ENCODE measurements around the gene FGD4. TPM values are rescaled to one million over a fixed set of nuclear protein-coding genes. Genes with fewer than 3 reads are reported as not detected.

FGD4 gene
- total RNA-seq, 1 donor from 2014 or later: 1.8 TPM

DNA sequence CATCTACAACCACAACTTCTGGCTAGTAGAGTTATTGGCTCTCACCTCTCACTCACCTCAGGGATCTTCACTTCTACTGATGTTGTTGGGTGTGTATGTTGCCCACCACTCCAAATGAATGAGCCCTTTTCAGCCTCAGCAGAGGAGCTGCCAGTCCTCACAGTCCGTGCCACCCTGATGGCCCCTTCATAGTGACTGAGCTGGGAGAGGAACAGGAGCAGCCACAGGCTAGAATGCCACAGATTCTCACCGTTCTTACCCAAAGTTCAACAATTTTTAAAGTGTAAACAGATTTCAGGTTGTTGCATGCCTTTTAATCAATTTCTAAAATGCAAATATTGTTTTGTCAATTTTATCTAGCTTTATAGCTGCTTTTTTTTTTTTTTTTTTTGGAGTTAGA is 205.2 kb downstream of the FGD4 start:
- no peak overlapping the region for H3K27ac Mint-ChIP-seq
- no peaks in the 10 kb centered on the region for H3K36me3 Mint-ChIP-seq (ENCODE audit: low read depth)
- H3K4me1 Mint-ChIP-seq: no peaks in the 10 kb centered on the region
- intact Hi-C loops (cut with micrococcal nuclease): no loop called here
- no peaks in the 10 kb centered on the region for H3K27me3 Mint-ChIP-seq
- CTCF ChIA-PET: no interaction called here
- DNase-seq (no peak), ATAC-seq (ENCODE audit: low read depth) (no peak)
- no peak for TF ChIP-seq CTCF (IDR thresholded peaks at IDR 0.05)
- no peaks in the 10 kb centered on the region for H3K9me3 Mint-ChIP-seq
- POLR2A ChIA-PET: no interaction called here
- no peak overlapping the region for H3K4me3 Mint-ChIP-seq

GRCh38 chr12:32605326-32606095 is 206.2 kb downstream of the FGD4 start:
- Mint-ChIP-seq H3K27ac (no peak overlapping the region), H3K27me3 (no peaks in the 10 kb centered on the region), H3K4me3 (no peak overlapping the region), H3K36me3 (ENCODE audit: low read depth) (no peaks in the 10 kb centered on the region), H3K9me3 (no peaks in the 10 kb centered on the region), H3K4me1 (no peaks in the 10 kb centered on the region)
- ChIA-PET CTCF (interaction anchor here (0.6 kb wide), 1 partner anchor 15 kb away, joined by 3 read pairs; no protein-coding TSS in a partner anchor), POLR2A (no interaction called here)
- DNase-seq: no peak
- no peak for ATAC-seq (ENCODE audit: low read depth)
- intact Hi-C loops (cut with micrococcal nuclease): no loop called here
- no peak for TF ChIP-seq CTCF (IDR thresholded peaks at IDR 0.05)

DNA sequence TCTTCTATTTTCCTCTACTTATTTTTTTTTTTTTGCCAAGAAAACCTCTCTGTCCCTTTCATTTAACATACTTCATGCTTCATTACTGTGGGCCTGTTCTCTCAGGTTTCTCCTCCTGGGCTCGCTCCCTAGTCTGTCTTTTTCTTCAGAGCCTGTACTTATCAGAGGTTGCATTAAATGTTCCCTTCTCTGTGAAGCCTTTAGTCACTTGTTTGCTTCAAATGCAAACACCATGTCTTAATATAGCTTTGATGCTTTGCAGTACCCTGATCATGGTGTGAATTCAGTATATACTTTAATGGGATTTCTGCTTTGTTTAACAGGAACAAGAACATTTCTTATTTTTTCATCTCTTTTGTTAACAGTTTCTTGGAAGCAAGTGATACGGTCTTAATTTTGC is 207.1 kb downstream of the FGD4 start:
- H3K36me3 Mint-ChIP-seq (ENCODE audit: low read depth): peaks cover 2% of the 10 kb centered on the region
- H3K27ac Mint-ChIP-seq: no peak overlapping the region
- H3K27me3 Mint-ChIP-seq: no peaks in the 10 kb centered on the region
- CTCF ChIA-PET: no interaction called here
- TF ChIP-seq CTCF (IDR thresholded peaks at IDR 0.05): no peak
- intact Hi-C loops (cut with micrococcal nuclease): no loop called here
- H3K9me3 Mint-ChIP-seq: no peaks in the 10 kb centered on the region
- no peak for ATAC-seq (ENCODE audit: low read depth)
- H3K4me1 Mint-ChIP-seq: no peaks in the 10 kb centered on the region
- H3K4me3 Mint-ChIP-seq: no peak overlapping the region
- DNase-seq: no peak
- POLR2A ChIA-PET: no interaction called here

DNA sequence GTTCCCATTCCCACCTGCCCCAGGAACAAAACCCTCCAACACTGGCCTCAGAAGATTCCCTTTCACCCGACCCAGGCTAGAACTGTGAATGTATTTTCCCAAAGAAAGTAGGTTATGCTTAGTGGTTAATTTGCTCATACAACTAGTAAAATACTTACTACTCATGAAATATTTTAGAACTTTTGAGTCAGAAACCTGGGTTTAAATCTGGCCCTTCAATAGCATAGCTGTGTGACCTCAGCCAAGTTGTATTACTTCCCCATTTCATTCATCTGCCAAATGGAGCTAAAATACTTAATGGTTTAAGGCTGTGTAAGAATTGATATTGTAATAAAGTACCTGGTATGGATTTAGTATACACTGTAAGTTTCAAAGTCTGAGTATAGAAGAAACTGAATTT is 210.6 kb downstream of the FGD4 start:
- H3K36me3 Mint-ChIP-seq (ENCODE audit: low read depth): peaks cover 3% of the 10 kb centered on the region
- intact Hi-C loops (cut with micrococcal nuclease): no loop called here
- no peaks in the 10 kb centered on the region for H3K4me1 Mint-ChIP-seq
- no peaks in the 10 kb centered on the region for H3K27me3 Mint-ChIP-seq
- TF ChIP-seq CTCF (IDR thresholded peaks at IDR 0.05): no peak
- no peak for ATAC-seq (ENCODE audit: low read depth)
- CTCF ChIA-PET: no interaction called here
- no peak overlapping the region for H3K27ac Mint-ChIP-seq
- DNase-seq: no peak
- H3K9me3 Mint-ChIP-seq: no peaks in the 10 kb centered on the region
- POLR2A ChIA-PET: no interaction called here
- no peak overlapping the region for H3K4me3 Mint-ChIP-seq

DNA sequence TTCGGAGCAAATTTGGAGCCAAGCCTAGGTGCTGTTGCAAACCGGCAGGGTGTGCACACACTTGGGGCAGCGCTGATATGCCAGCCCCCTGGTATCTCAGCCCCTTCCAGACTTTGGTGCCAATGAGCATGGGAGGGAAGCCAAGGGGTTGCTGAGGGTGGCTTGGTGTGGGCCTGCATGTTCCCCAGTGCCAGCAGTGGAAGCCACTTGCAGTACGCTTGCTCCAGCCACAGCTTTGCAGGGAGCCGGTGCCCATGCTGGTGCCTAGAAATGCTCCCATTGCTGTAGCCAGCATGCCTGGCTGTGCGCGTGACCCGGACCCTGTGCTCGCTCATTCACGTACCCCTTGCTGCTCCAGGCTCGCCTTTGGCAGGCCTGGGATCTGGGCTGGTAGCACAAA is 212.6 kb downstream of the FGD4 start:
- Mint-ChIP-seq H3K4me3 (no peak overlapping the region), H3K9me3 (no peaks in the 10 kb centered on the region), H3K36me3 (ENCODE audit: low read depth) (peaks cover 3% of the 10 kb centered on the region), H3K27me3 (no peaks in the 10 kb centered on the region), H3K27ac (no peak overlapping the region), H3K4me1 (no peaks in the 10 kb centered on the region)
- POLR2A ChIA-PET: no interaction called here
- CTCF ChIA-PET: no interaction called here
- no peak for DNase-seq
- intact Hi-C loops (cut with micrococcal nuclease): no loop called here
- ATAC-seq (ENCODE audit: low read depth): no peak
- TF ChIP-seq CTCF (IDR thresholded peaks at IDR 0.05): no peak

All from activated B cell treated with CpG ODN at 0.5 μM for 24 hours (primary cell).